ENCODE measurements around the gene TOR4A. TPM values are rescaled to one million over a fixed set of nuclear protein-coding genes. Genes with fewer than 3 reads are reported as not detected.

Gene TOR4A
- total and polyA plus RNA-seq, 9 of the 15 experiments (the other 6 are each of a cell fraction or from before 2014, with no cell fraction given): 3.9 to 49.2 (median 8.8) TPM

- no peak for TF ChIP-seq GTF2B (IDR thresholded peaks at IDR 0.05; ENCODE audit: extremely low read depth, insufficient read length)
- no peak for TF ChIP-seq TEAD4 (IDR thresholded peaks at IDR 0.05; ENCODE audit: low read length)
- no peak for TF ChIP-seq TEAD4 (CRISPR knock-in tag; IDR thresholded peaks at IDR 0.05; ENCODE audit: borderline replicate concordance)
- no peak for TF ChIP-seq TRIM28 (IDR thresholded peaks at IDR 0.05)
- no peak for TF ChIP-seq ZNF143 (CRISPR knock-in tag; IDR thresholded peaks at IDR 0.05)
- TF ChIP-seq ESRRA (IDR thresholded peaks at IDR 0.05; ENCODE audit: borderline replicate concordance, low read depth): no peak
- TF ChIP-seq EHMT2 (IDR thresholded peaks at IDR 0.05): no peak
- TF ChIP-seq ZEB2 (IDR thresholded peaks at IDR 0.05): no peak
- TF ChIP-seq MYNN (IDR thresholded peaks at IDR 0.05): no peak
- no peak for TF ChIP-seq MYNN (CRISPR knock-in tag; IDR thresholded peaks at IDR 0.05)
- no peak for TF ChIP-seq TCF7L2 (IDR thresholded peaks at IDR 0.05; ENCODE audit: low read depth, low read length)
- TF ChIP-seq POLR2B (IDR thresholded peaks at IDR 0.05; ENCODE audit: low read depth, partially characterized antibody): no peak
- no peak for TF ChIP-seq SIRT6 (IDR thresholded peaks at IDR 0.05; ENCODE audit: low read depth, low read length)
Observed at GRCh38 chr9:137303151-137303892, 25.8 kb downstream of the TOR4A start (continued).
